ENCODE results near the gene TTYH1. TPM values are rescaled to one million over a fixed set of nuclear protein-coding genes. Genes with fewer than 3 reads are reported as not detected.

TTYH1 gene
- total RNA-seq, 6 experiments from 2014 or later = 0.45 TPM; not detected in 5

- H3K36me3 Mint-ChIP-seq (ENCODE audit: low read depth) = peaks cover 63% of the 10 kb centered on the region
- H3K27me3 Mint-ChIP-seq (ENCODE audit: insufficient read depth) = peaks cover 18% of the 10 kb centered on the region
- no peak for TF ChIP-seq CTCF (IDR thresholded peaks at IDR 0.05)
- peaks cover 37% of the 10 kb centered on the region for H3K4me1 Mint-ChIP-seq (ENCODE audit: low read depth)
- no peak overlapping the region for H3K27ac Mint-ChIP-seq
- DNase-seq = no peak
- no peaks in the 10 kb centered on the region for H3K9me3 Mint-ChIP-seq
- H3K4me3 Mint-ChIP-seq = no peak overlapping the region
Measured at GRCh38 chr19:54454781-54455675, 39.8 kb downstream of the TTYH1 start.

DNA sequence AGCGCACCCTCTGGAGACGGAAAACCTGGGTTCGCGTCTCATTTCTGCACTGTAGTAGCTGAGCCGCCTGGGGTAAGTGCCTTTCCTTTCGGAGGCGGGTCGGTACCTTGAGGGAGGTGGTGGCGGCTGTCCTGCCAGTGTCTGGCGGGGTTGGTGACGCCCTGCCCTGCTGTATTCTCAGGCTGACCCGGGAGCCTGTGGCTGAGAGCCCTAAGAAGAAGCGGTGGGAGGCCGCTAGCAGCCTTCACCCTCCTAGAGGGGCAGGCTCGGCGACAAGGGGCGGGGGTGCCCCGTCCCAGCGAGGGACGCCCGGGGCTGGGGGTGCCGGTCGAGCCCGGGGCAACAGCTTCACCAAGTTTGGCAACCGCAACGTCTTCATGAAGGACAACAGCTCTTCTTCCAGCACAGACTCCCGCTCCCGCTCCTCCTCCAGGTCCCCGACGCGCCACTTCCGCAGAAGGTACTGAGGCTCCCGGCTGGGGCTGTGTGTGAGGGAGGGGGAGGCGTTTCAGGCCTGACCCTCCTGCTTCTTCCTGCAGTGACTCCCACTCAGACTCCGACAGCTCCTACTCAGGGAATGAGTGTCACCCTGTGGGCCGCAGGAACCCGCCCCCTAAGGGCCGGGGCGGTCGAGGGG, 40.6 kb downstream of the TTYH1 start:
- Mint-ChIP-seq H3K4me1 (ENCODE audit: low read depth) (peaks cover 28% of the 10 kb centered on the region), H3K4me3 (no peak overlapping the region), H3K9me3 (no peaks in the 10 kb centered on the region), H3K36me3 (ENCODE audit: low read depth) (peaks cover 56% of the 10 kb centered on the region), H3K27me3 (ENCODE audit: insufficient read depth) (peaks cover 21% of the 10 kb centered on the region), H3K27ac (no peak overlapping the region)
- DNase-seq = no peak
- no peak for TF ChIP-seq CTCF (IDR thresholded peaks at IDR 0.05)

- TF ChIP-seq CTCF (IDR thresholded peaks at IDR 0.05) = no peak
- Mint-ChIP-seq H3K36me3 (ENCODE audit: low read depth) (peaks cover 48% of the 10 kb centered on the region), H3K4me3 (no peak overlapping the region), H3K4me1 (ENCODE audit: low read depth) (peaks cover 25% of the 10 kb centered on the region), H3K27me3 (ENCODE audit: insufficient read depth) (peaks cover 26% of the 10 kb centered on the region), H3K27ac (no peak overlapping the region), H3K9me3 (no peaks in the 10 kb centered on the region)
- no peak for DNase-seq
Measured at GRCh38 chr19:54456423-54457373, 41.4 kb downstream of the TTYH1 start.

- TF ChIP-seq CTCF (IDR thresholded peaks at IDR 0.05) = no peak
- H3K27me3 Mint-ChIP-seq (ENCODE audit: insufficient read depth) = peaks cover 29% of the 10 kb centered on the region
- H3K27ac Mint-ChIP-seq = 0 out of 2 replicates have a peak overlapping the region, but pooled peaks have one; percentile 11
- peaks cover 43% of the 10 kb centered on the region for H3K36me3 Mint-ChIP-seq (ENCODE audit: low read depth)
- peaks cover 25% of the 10 kb centered on the region for H3K4me1 Mint-ChIP-seq (ENCODE audit: low read depth)
- no peaks in the 10 kb centered on the region for H3K9me3 Mint-ChIP-seq
- DNase-seq = no peak
- H3K4me3 Mint-ChIP-seq = no peak overlapping the region
Measured at GRCh38 chr19:54457773-54458647, 42.7 kb downstream of the TTYH1 start.
